ENCODE data around the gene USP6. TPM values are rescaled to one million over a fixed set of nuclear protein-coding genes. Genes with fewer than 3 reads are reported as not detected.

USP6 gene
- total and polyA plus RNA-seq, 10 of the 15 experiments (the other 5 are each of a cell fraction or from before 2014, with no cell fraction given), result under 0.01 to 0.39 (median 0.10) TPM; not detected in 2

DNA sequence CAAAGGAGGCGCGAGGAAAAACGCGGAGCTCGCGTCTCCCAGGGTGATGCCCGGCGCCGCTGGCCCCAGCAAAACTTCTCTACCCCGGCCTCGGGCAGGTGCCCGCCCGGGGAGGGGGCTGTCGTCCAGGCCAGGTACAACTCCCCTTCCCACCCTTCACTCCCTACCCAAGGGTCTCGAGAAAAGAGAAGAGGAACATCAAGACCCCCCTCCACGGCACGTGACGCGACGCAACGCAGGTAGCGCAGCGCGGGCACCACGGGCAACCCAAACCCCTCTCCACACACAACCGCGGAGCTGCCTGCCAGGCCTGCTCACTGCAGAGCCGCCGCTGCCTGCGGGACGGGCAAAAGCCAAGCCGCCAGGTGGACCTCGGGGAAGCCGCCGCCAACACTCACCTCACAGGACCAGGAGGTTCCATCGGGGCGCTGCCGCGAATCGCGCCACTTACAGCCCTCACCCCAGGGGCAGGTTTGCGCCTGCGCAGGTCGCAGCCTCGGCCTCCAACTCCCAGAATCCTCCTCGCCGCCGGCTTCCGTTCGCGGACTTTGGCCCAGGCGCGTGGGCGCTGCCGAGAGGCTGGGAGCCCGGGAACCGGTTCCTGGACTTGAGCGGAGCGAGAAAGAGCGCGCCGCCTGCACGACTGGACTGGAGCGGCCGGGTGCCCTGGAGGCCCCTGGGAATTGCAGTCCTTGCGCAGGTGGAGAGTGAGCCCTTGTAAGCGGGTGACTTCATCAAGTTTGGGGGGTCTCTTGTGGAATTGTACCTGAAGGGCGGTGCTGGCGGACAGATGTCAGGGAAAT is 4.2 kb upstream of the USP6 start, which contains the start of gene ZNF232 (continued):
- TF ChIP-seq, protein P1, sequence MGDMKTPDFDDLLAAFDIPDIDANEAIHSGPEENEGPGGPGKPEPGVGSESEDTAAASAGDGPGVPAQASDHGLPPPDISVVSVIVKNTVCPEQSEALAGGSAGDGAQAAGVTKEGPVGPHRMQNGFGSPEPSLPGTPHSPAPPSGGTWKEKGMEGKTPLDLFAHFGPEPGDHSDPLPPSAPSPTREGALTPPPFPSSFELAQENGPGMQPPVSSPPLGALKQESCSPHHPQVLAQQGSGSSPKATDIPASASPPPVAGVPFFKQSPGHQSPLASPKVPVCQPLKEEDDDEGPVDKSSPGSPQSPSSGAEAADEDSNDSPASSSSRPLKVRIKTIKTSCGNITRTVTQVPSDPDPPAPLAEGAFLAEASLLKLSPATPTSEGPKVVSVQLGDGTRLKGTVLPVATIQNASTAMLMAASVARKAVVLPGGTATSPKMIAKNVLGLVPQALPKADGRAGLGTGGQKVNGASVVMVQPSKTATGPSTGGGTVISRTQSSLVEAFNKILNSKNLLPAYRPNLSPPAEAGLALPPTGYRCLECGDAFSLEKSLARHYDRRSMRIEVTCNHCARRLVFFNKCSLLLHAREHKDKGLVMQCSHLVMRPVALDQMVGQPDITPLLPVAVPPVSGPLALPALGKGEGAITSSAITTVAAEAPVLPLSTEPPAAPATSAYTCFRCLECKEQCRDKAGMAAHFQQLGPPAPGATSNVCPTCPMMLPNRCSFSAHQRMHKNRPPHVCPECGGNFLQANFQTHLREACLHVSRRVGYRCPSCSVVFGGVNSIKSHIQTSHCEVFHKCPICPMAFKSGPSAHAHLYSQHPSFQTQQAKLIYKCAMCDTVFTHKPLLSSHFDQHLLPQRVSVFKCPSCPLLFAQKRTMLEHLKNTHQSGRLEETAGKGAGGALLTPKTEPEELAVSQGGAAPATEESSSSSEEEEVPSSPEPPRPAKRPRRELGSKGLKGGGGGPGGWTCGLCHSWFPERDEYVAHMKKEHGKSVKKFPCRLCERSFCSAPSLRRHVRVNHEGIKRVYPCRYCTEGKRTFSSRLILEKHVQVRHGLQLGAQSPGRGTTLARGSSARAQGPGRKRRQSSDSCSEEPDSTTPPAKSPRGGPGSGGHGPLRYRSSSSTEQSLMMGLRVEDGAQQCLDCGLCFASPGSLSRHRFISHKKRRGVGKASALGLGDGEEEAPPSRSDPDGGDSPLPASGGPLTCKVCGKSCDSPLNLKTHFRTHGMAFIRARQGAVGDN (IDR thresholded peaks at IDR 0.05), result peak; percentile 84
- TF ChIP-seq, protein P2, sequence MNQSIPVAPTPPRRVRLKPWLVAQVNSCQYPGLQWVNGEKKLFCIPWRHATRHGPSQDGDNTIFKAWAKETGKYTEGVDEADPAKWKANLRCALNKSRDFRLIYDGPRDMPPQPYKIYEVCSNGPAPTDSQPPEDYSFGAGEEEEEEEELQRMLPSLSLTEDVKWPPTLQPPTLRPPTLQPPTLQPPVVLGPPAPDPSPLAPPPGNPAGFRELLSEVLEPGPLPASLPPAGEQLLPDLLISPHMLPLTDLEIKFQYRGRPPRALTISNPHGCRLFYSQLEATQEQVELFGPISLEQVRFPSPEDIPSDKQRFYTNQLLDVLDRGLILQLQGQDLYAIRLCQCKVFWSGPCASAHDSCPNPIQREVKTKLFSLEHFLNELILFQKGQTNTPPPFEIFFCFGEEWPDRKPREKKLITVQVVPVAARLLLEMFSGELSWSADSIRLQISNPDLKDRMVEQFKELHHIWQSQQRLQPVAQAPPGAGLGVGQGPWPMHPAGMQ (IDR thresholded peaks at IDR 0.05; ENCODE audit: borderline replicate concordance), result no peak
- no peak for TF ChIP-seq NFIC (IDR thresholded peaks at IDR 0.05; ENCODE audit: low read depth, low read length)
- no peak for TF ChIP-seq SMAD5 (IDR thresholded peaks at IDR 0.05; ENCODE audit: low read depth)
- no peak for TF ChIP-seq NFYB (IDR thresholded peaks at IDR 0.05; ENCODE audit: insufficient read depth, low read depth, low read length)
- peak; percentile 37; the same call in 1 of the 2 replicates for TF ChIP-seq NR2C1 (IDR thresholded peaks at IDR 0.05)
- TF ChIP-seq SREBF1 (IDR thresholded peaks at IDR 0.05; ENCODE audit: low read length), result no peak
- no peak for TF ChIP-seq RFX5 (IDR thresholded peaks at IDR 0.05; ENCODE audit: low read depth, low read length)
- TF ChIP-seq, protein P3, sequence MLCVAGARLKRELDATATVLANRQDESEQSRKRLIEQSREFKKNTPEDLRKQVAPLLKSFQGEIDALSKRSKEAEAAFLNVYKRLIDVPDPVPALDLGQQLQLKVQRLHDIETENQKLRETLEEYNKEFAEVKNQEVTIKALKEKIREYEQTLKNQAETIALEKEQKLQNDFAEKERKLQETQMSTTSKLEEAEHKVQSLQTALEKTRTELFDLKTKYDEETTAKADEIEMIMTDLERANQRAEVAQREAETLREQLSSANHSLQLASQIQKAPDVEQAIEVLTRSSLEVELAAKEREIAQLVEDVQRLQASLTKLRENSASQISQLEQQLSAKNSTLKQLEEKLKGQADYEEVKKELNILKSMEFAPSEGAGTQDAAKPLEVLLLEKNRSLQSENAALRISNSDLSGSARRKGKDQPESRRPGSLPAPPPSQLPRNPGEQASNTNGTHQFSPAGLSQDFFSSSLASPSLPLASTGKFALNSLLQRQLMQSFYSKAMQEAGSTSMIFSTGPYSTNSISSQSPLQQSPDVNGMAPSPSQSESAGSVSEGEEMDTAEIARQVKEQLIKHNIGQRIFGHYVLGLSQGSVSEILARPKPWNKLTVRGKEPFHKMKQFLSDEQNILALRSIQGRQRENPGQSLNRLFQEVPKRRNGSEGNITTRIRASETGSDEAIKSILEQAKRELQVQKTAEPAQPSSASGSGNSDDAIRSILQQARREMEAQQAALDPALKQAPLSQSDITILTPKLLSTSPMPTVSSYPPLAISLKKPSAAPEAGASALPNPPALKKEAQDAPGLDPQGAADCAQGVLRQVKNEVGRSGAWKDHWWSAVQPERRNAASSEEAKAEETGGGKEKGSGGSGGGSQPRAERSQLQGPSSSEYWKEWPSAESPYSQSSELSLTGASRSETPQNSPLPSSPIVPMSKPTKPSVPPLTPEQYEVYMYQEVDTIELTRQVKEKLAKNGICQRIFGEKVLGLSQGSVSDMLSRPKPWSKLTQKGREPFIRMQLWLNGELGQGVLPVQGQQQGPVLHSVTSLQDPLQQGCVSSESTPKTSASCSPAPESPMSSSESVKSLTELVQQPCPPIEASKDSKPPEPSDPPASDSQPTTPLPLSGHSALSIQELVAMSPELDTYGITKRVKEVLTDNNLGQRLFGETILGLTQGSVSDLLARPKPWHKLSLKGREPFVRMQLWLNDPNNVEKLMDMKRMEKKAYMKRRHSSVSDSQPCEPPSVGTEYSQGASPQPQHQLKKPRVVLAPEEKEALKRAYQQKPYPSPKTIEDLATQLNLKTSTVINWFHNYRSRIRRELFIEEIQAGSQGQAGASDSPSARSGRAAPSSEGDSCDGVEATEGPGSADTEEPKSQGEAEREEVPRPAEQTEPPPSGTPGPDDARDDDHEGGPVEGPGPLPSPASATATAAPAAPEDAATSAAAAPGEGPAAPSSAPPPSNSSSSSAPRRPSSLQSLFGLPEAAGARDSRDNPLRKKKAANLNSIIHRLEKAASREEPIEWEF (IDR thresholded peaks at IDR 0.05; ENCODE audit: insufficient replicate concordance, low read depth, low read length), result no peak
- TF ChIP-seq EED (IDR thresholded peaks at IDR 0.05; ENCODE audit: low read depth), result peak; percentile 74
- TF ChIP-seq CHD4 (IDR thresholded peaks at IDR 0.05), result 0 out of 2 replicates have a peak, but pooled peaks have one; percentile 13
- TF ChIP-seq, protein P4, sequence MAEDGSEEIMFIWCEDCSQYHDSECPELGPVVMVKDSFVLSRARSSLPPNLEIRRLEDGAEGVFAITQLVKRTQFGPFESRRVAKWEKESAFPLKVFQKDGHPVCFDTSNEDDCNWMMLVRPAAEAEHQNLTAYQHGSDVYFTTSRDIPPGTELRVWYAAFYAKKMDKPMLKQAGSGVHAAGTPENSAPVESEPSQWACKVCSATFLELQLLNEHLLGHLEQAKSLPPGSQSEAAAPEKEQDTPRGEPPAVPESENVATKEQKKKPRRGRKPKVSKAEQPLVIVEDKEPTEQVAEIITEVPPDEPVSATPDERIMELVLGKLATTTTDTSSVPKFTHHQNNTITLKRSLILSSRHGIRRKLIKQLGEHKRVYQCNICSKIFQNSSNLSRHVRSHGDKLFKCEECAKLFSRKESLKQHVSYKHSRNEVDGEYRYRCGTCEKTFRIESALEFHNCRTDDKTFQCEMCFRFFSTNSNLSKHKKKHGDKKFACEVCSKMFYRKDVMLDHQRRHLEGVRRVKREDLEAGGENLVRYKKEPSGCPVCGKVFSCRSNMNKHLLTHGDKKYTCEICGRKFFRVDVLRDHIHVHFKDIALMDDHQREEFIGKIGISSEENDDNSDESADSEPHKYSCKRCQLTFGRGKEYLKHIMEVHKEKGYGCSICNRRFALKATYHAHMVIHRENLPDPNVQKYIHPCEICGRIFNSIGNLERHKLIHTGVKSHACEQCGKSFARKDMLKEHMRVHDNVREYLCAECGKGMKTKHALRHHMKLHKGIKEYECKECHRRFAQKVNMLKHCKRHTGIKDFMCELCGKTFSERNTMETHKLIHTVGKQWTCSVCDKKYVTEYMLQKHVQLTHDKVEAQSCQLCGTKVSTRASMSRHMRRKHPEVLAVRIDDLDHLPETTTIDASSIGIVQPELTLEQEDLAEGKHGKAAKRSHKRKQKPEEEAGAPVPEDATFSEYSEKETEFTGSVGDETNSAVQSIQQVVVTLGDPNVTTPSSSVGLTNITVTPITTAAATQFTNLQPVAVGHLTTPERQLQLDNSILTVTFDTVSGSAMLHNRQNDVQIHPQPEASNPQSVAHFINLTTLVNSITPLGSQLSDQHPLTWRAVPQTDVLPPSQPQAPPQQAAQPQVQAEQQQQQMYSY (CRISPR knock-in tag; IDR thresholded peaks at IDR 0.05), result no peak
- peak; percentile 58 for TF ChIP-seq CREB1 (IDR thresholded peaks at IDR 0.05; ENCODE audit: low read depth)
- TF ChIP-seq RBBP5 (conservative IDR thresholded peaks at IDR 0.05), result no peak
- TF ChIP-seq SMAD1 (IDR thresholded peaks at IDR 0.05; ENCODE audit: low read depth, partially characterized antibody), result no peak

Data from GM12878 (cell line).